Measurements from ENCODE around the gene TENM4.

Gene TENM4

DNA sequence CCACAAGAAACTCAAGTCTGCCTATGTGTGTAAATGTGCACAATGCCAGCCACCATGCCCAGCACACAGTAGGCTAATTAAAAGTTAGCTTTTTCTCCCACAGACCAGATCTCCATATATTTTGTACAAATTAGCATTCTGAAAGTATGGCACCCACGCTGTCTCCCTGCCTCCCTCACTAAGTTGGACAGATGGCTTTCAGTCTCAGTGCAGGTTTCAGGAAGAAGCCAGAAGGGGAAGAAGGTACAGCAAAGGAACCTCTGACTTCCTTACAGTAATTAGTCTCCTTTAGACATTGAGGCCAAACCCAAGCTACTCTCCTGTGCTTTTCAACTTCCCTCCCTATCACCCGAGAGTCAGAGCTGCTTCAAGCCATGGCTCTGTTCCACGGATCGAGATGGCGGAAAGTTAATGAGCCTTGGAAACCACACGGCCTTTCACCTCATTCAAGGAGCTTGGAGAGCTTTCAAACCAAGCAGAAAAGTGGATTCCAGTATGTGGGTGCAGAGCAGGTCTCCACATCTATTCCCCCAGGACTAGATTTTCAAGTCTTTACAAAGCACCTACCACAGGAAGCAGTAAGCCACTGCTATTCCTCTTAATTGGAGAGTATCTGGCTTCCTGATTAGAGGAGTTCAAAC, 645.1 kb downstream of the TENM4 start:
- no peak for DNase-seq

- DNase-seq, result no peak
Observed at GRCh38 chr11:78791964-78792363, 648.9 kb downstream of the TENM4 start.

DNA sequence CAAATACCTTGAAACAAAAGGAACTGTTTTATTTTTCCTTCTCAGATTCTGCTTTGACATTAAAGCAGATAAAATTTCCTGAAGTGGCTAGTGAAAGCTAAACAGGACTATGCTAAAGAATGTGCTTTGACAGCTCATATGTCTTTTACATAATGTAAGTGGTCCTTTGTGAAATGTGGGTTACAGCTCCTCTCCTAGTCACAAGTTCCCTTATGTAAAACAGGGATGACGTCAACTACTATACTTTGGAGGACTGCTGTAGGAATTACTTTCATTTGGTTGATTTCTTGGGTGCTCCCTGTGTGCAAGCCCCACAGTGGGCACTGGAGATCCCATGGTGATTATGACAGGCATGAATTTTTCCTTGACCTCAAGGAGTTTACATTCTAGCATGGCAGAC, 649.6 kb downstream of the TENM4 start:
- DNase-seq, result peak; percentile 74

DNA sequence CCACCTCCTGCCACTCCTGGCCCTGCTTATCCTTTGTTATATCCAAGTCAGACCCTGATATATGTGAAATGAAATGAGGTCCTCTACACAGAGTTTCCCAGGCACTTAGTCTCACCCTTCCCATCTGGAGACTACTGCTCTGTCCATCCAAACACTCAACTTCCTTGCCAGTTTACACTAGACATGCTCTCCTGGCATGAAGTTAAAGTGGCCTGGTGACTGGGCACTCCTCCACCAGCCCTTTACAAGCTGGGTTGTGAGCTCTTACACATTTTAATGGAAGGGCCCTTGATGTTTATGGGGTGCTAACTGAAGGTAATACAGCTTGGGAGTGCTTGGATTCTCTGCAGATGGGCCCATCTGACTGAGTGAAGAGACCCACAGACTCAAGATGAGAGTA, 650.0 kb downstream of the TENM4 start:
- DNase-seq, result no peak

DNA sequence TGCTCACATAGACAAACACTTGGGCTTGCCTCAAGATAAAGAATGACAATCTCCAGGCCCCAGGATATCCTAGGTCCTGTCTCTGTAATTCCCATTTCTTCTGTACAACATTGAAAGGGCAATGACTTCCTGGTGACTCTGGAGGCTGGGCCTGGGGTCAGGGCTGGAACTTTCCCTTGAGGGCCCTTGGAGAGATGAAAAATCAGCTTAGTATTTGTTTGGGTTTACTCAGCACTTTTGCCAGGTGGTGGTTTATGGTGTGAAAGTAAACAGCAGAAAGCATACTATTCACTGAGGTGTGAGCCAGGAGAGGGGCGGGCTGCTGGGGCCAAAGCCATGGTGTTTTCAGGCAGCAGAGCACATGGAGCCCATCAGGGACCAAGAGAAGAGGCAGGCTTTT, 651.5 kb downstream of the TENM4 start:
- DNase-seq, result no peak

DNA sequence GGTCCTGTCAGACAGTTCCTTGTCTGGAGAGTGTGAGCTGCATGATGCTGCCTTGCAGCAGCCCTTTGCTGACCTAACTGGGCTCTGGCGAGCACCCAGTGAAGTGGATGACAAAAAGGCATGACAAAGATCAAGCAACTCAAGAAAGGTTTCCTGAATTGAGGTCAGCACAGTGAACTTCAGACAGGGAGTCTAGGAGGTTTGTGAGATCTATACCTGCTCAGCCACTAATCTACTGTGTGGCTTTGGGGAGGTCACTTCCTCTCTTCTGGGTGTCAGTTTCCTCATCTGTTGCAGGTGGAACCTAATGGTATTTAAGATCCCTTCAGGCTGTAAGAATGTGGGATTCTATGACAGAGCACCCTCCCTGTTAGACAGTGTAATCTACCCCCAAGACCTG, 652.3 kb downstream of the TENM4 start:
- no peak for DNase-seq

DNA sequence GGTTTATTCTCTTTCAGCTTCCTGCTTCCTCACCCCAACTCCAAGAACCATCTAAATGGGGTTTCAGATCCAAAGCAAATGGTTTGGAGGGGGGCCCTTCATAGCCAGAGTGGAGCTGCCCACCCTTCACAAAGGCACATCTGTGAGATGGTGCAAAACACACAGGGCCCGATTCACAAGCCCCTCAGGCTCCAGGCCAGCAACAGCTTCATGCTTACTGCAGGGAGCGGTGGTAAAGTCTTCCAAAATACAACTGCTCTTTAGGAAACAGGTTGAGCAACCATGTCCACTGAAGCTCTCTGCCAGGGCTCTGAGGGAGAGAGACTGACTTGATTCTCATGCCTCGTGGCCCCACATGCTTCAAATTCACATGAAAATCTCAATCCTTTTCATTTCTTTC, 653.1 kb downstream of the TENM4 start:
- no peak for DNase-seq

DNA sequence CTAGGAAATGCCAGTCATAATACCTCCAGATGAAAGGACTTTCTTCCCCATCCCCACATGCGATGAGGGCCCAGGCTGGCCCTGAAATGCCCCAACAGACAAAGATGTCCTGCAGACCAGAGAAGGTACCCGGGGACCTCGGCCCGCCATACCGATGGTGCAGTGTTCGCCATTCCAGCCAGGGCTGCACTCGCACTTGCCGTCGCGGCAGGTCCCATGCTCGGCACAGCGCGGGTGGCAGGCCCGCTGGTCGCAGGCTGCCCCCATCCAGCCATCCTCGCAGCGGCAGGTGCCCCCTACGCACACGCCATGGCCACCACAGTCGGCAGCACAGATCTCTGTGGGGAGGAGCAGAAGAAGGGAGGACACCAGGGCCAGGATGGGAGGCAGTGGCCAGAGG, 654.1 kb downstream of the TENM4 start:
- no peak for DNase-seq

- DNase-seq, result no peak
Observed at GRCh38 chr11:78786086-78786485, 654.7 kb downstream of the TENM4 start.

- no peak for DNase-seq
Observed at GRCh38 chr11:78784321-78785061, 656.3 kb downstream of the TENM4 start.

- no peak for DNase-seq
Observed at GRCh38 chr11:78783846-78784245, 657.0 kb downstream of the TENM4 start.

DNA sequence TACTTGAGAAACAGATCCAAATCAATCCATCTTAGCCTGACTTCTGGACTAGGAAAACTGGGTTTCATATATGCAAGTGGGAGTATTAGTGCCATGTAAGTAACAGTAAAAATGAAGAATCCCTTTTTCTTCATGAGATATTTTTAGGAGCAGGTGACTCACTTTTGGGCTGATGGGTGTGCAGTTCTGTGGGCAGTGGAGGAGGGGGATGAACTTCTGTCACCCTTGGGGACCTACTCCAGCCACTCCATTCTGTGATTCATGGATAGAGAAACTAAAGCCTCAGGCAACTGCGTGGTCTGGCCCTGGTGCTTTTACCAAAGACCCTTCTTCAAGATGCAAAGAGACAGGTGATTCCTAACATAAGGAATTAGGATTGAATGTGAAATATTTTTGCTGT, 657.5 kb downstream of the TENM4 start:
- DNase-seq, result no peak

- no peak for DNase-seq
Observed at GRCh38 chr11:78782725-78783124, 658.1 kb downstream of the TENM4 start.

GRCh38 chr11:78780889-78781288, 659.9 kb downstream of the TENM4 start:
- no peak for DNase-seq

- no peak for DNase-seq
Observed at GRCh38 chr11:78773492-78773891, 667.3 kb downstream of the TENM4 start.

DNA sequence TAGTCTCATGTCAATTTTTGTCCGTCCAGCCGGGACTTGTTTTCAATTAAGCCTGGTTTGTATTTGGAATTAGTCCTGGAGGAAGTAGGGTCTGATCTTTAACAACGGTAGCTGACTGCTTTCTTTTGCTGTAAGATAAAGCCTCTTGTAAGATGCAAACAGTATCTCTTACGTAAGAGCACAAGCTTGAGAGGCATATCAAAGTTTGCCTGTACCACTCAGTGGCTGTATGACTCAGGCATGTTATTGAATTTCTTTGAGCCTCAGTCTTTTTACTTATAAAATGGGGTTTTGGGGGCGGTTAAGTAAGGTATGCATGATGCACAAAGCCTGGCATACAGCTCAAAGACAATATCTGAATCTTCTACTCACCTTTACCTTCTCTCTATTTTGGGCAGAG, 667.8 kb downstream of the TENM4 start:
- DNase-seq, result no peak

DNA sequence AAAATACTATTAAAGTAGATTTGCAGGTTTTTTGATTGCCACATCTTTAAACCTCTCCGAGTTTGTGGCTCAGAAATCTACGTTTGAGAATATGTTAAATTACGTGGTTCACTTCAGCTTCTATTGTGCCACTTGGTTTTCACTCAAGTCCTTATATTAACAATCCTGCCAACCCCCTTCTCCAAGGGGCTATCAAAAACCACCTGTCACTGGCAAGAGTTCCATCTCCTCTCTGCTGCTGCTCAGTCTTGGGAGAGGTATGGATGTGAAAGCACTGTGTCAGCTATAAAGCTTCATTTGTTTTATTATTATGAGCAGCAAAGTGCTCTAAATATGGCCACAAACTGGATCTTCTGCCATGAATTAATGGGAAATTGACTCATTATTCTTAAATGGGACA, 668.6 kb downstream of the TENM4 start:
- DNase-seq, result no peak

GRCh38 chr11:78770931-78771330, 669.9 kb downstream of the TENM4 start:
- DNase-seq, result no peak

- DNase-seq, result no peak
Observed at GRCh38 chr11:78768971-78769370, 671.9 kb downstream of the TENM4 start.

DNA sequence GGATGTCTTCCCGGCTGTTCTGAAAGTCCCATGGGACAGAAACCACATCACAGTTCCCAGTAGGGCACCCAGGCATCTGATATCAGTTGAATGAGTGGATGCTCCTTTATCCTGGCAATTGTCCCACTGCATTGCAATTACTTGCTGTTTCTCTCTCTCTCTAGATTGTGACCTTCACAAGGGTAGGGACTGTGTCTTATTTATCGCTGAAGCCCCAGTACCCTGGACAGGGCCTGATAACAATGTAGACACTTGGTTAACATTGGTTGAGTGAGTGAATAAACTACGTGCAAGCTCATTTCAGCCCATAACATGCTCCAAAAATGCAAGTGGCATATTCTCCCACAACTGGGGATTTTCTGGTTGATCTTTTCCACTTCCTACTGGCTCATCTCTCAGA, 672.5 kb downstream of the TENM4 start:
- no peak for DNase-seq

GRCh38 chr11:78767027-78767932, 673.5 kb downstream of the TENM4 start:
- DNase-seq, result no peak

DNA sequence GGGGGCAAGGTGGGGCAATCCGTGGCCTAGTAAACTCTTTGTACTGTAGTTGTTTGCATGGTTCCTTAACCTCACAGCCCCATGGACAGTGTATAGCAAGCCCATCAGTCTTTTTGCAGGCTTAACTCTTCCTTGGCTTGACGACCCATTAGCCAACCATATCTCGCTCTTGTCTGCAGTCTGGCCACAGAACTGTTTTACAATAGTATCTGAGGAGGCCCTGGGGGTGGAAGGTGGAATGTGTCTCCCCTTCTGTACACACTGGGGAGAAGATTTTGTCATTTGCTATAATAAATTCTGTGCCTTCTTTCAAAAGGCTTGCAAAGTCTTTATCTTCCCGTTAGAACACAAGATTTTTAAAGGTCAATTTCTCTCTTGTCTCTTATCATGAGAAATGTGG, 675.9 kb downstream of the TENM4 start:
- no peak for DNase-seq

DNA sequence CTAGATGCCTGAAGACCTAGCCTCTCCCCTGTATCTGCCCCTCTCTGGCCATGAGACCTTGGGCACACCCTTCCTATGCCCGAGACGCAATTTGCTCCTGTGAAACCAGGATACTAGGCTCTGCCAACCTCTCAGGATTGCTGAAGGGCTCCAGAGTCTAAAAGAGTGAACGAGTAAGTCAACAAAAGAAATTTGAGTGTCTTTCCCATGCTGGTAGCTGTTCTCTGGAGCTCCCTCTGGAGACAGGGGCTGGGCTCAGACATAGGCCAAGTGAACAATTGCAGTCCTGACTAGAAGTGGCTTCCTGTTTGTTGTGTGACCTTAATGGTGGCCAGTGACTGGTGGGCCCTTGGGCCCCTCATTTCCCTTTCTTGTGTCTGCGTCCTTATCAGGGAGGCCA, 677.2 kb downstream of the TENM4 start:
- DNase-seq, result no peak

- DNase-seq, result no peak
Observed at GRCh38 chr11:78762105-78762504, 678.7 kb downstream of the TENM4 start.

Data from suppressor macrophage treated with lipopolysaccharide for 4 hours (primary cell).